Transverse colon (tissue), 4 donors: ENCODE measurements around the gene SUFU. TPM values are rescaled to one million over a fixed set of nuclear protein-coding genes. Genes with fewer than 3 reads are reported as not detected.
A peak's percentile ranks its signal among the peaks of the same experiment; 100 is the strongest.

ENCODE experiments used
- DNase-seq: peaks from one replicate; pipeline ENCODE4 v3.0.0-alpha.2; 2019
- H3K27ac ChIP-seq, 4 donors: fragments of 200-600 bp; sonication (generic); 2 replicates each; pipeline ENCODE4 v1.5.1; 2016 to 2018; ENCODE audit warnings: inconsistent platforms in 4 of 4
- H3K27me3 ChIP-seq: fragments of 200-600 bp; sonication (generic); 2 replicates; pipeline ENCODE4 v1.5.1; 2017; ENCODE audit warnings: inconsistent platforms
- H3K36me3 ChIP-seq, 4 donors: fragments of 200-600 bp; sonication (generic); 2 replicates each; pipeline ENCODE4 v1.5.1; 2017 to 2019; ENCODE audit warnings: inconsistent platforms in 4 of 4
- H3K4me1 ChIP-seq, 4 donors: fragments of 200-600 bp; sonication (generic); 2 replicates each; pipeline ENCODE4 v1.5.1; 2017 to 2020; ENCODE audit warnings: inconsistent platforms in 4 of 4
- H3K4me3 ChIP-seq, 4 donors: fragments of 200-600 bp; sonication (generic); 1 replicate in 1 of 4; 2 replicates in 3 of 4; pipeline versions ENCODE4 v1.5.1 to v1.6.1; 2017 to 2019; ENCODE audit warnings: inconsistent platforms in 4 of 4
- H3K9me3 ChIP-seq, 2 donors: fragments of 200-600 bp; sonication (generic); 2 replicates each; pipeline ENCODE4 v1.5.1; 2017 to 2019; ENCODE audit warnings: inconsistent platforms in 2 of 2
- CTCF ChIP-seq, 5 experiments: fragments of 200-600 bp in 3 of 5; fragments of 450-650 bp in 2 of 5; sonication (generic) in 3 of 5; IDR thresholded peaks; 1 replicate in 2 of 5; 2 replicates in 3 of 5; pipeline ENCODE4 v1.5.1; 2016 to 2017; ENCODE audit warnings: antibody characterized with exemption in 5 of 5, inconsistent platforms in 3 of 5, mild to moderate bottlenecking in 2 of 5, moderate library complexity in 1 of 5
- EP300 ChIP-seq: sonication (generic); formaldehyde crosslinking; IDR thresholded peaks from one replicate; pipeline ENCODE4 v1.6.1; 2017; ENCODE audit warnings: antibody characterized with exemption, low read depth
- POLR2A ChIP-seq: fragments of 450-650 bp; IDR thresholded peaks from one replicate; pipeline ENCODE4 v1.6.1; 2016; ENCODE audit warnings: antibody characterized with exemption, mild to moderate bottlenecking, moderate library complexity
- POLR2AphosphoS5 ChIP-seq, 3 donors: sonication (generic); formaldehyde crosslinking; IDR thresholded peaks; one replicate each; pipeline ENCODE4 v1.6.1; 2016; ENCODE audit warnings: antibody characterized with exemption in 3 of 3
- whole genome bisulfite sequencing, 2 donors: methylation state at CpG; one replicate each; pipeline ENCODE4 v1.1.5; 2018; ENCODE audit warnings: low coverage in 1 of 2; 5-methylcytosine and 5-hydroxymethylcytosine counted together
- in situ Hi-C, 4 donors: fragments of 200-750 bp; cut with MboI; loops; one replicate each; pipeline versions ENCODE4 v1.15.0 to v1.15.1; 2017; ENCODE audit warnings: low sequenced_read_pairs in 3 of 4, low pct_ligation_motif_present in 1 of 4, low pct_unique_long_range_greater_than_20kb in 1 of 4
- intact Hi-C: fragments of 100-400 bp; cut with DNase I; formaldehyde crosslinking; loops from one replicate; pipeline ENCODE4 v1.15.1; 2023; ENCODE audit warnings: low total_unique reads
- total RNA-seq, 4 donors: library from RNA; depleted of rRNA; stranded (reverse); fragments of >200 nt; gene quantifications; one replicate each; pipeline ENCODE4 v1.1.0, GENCODE V29; 2016

The SUFU gene
- total RNA-seq, 4 donors from 2014 or later, result 5.4 to 13.8 (median 6.6) TPM

- peak overlapping the region; percentile 63 to 99 (median 92) for H3K4me3 ChIP-seq
- peak; percentile 87 for DNase-seq
- 1% methylated on average over 27 of the region's 29 CpGs; no CpG with 5 or more reads in 1 of the 2 donors for WGBS, 2 donors
- no peaks in the 10 kb centered on the region for H3K9me3 ChIP-seq
- H3K36me3 ChIP-seq, result no peaks in the 10 kb centered on the region
- H3K27me3 ChIP-seq, result no peaks in the 10 kb centered on the region
- peaks cover 43 to 57% (median 57%) of the 10 kb centered on the region in 4 donors for H3K4me1 ChIP-seq
- peak; percentile 71 for TF ChIP-seq POLR2A
- peak in 2 of 5 experiments; percentile 36 to 41 for TF ChIP-seq CTCF (IDR thresholded peaks at IDR 0.05)
- peak; percentile 2 for TF ChIP-seq EP300
- TF ChIP-seq POLR2AphosphoS5 (IDR thresholded peaks at IDR 0.05), result peak; percentile 63 to 74 (median 73)
- in situ Hi-C loops, result no loop called here
- intact Hi-C loops, result no loop called here
- peak overlapping the region; percentile 96 to 100 (median 100) for H3K27ac ChIP-seq
These were observed 142.2 kb downstream of the SUFU start for GRCh38 chr10:102645741-102646609.

DNA sequence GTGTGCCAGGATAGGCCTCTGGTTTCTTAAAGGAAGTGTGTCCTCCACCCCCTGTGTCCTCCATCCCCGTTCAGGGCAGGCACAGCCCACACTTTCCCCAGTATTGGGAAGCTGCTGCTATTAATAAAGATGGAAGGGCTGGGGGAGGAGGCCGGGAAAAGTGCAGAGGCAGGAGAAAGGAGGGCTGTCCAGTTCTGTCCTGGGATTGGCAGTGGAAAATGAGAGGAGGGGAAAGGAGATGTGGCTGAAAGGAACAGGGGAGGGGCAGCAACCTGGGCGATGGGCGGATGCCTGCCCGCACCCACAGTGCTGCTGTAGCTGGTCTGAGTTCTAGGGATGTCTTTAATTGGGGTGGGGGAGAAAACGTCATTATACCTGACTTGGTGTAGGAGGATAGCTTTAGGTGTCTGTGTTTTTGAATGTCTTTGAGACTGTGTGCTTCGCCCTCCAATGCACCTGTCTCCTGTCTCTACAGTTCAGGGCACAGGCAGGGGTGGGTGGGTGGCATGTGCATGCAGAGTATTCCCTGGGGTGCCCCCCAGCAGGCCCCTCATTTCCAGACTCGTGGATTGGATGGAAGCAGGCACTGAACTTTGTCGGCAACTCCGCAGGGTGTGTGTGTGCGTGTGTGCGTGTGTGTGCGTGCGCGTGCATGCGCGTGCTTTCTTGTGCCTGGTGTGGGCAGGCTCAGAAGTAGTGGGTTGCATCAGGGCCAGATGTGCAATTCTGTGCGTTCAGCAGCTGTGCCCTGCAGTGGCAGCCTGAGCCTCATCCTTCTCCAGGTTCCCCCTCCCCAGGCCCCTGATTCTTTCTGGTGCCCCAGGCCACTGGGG lies 143.1 kb downstream of the SUFU start:
- Histone ChIP-seq H3K4me1 (peaks cover 46 to 60% (median 59%) of the 10 kb centered on the region in 4 donors), H3K27ac (peak overlapping the region; percentile 96 to 100 (median 100)), H3K36me3 (no peaks in the 10 kb centered on the region), H3K9me3 (no peaks in the 10 kb centered on the region), H3K27me3 (no peaks in the 10 kb centered on the region), H3K4me3 (peak overlapping the region; percentile 63 to 99 (median 92))
- in situ Hi-C loops (no loop called here), intact Hi-C loops (no loop called here)
- WGBS, 2 donors, result 4 to 15% methylated on average over 7 to 18 of the region's 18 CpGs
- peak; percentile 46 for DNase-seq
- TF ChIP-seq EP300 (no peak), POLR2AphosphoS5 (IDR thresholded peaks at IDR 0.05) (no peak), CTCF (IDR thresholded peaks at IDR 0.05) (no peak), POLR2A (no peak)

DNA sequence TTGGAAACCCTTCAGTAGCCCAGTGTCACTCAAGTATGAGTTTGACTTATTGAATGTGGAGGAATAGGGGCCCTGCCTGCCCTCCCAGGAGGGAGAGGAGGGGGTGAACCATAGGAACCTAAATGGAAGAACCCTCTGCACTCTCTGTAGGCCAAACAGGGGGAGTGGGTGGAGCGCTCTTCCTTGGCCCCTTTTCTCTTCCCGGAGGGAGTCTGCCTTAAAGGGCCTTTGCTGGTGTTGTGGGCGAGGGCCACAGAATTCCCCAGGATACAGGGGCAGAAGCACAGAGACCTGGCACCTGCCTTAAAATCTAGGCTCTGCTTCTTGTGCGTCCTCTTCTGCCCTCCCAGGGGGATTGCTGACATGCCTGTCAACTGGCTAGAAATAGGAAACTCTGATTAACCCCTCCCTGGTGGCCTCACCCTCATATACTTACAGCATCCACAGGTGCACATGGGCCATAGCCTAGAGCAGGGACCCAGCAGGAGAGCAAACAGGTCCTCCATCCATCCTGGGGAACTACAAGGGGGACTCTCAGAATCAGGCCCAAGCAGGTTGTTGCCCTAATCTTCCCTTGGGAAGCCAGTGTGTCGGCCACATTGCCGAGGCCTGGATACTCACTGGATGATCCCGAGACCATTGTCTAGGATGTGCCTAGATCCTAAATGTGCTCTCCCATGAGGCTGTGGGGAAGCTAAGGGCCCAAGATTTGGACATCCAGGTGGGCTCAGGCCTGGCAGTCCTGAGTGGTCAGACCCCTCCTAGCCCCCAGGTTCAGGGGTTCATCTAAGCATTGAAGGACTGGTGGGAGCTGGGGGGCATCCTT lies 143.9 kb downstream of the SUFU start:
- in situ Hi-C loops, result no loop called here
- 69% methylated on average over 7 of the region's 7 CpGs; no CpG with 5 or more reads in 1 of the 2 donors for WGBS, 2 donors
- H3K4me1 ChIP-seq, result peaks cover 51 to 66% (median 60%) of the 10 kb centered on the region in 4 donors

More for the DNA sequence above, 143.9 kb downstream of the SUFU start:
- no peak for DNase-seq
- Histone ChIP-seq H3K36me3 (no peaks in the 10 kb centered on the region), H3K4me3 (peak overlapping the region in 3 of 4 donors; percentile 89 to 99 (median 94)), H3K9me3 (no peaks in the 10 kb centered on the region), H3K27ac (peak overlapping the region; percentile 96 to 100 (median 100)), H3K27me3 (no peaks in the 10 kb centered on the region)
- no peak for TF ChIP-seq EP300
- no peak for TF ChIP-seq POLR2AphosphoS5 (IDR thresholded peaks at IDR 0.05)
- no peak for TF ChIP-seq CTCF (IDR thresholded peaks at IDR 0.05)
- no peak for TF ChIP-seq POLR2A
- intact Hi-C loops, result no loop called here
